Measurements from ENCODE around the gene GAS2L1.
A peak's percentile ranks its signal among the peaks of the same experiment; 100 is the strongest.

Gene GAS2L1

GRCh38 chr22:29306175-29306834, at the start of gene GAS2L1:
Gene GAS2L1, plus strand, starts transcription at chr22:29306650. Its CDS starts 1,456 bp downstream, at chr22:29308106.
- peak; percentile 64 for TF ChIP-seq CTCF (conservative IDR thresholded peaks at IDR 0.05; ENCODE audit: low read depth, low read length)
- H3K4me3 ChIP-seq (ENCODE audit: low read length), result peak within 1 kb of the TSS; percentile 74
- DNase-seq (ENCODE audit: low read depth), result no peak

- no peak for TF ChIP-seq CTCF (conservative IDR thresholded peaks at IDR 0.05; ENCODE audit: low read depth, low read length)
- H3K4me3 ChIP-seq (ENCODE audit: low read length), result no peak overlapping the region
- no peak for DNase-seq (ENCODE audit: low read depth)
Measured at GRCh38 chr22:29257751-29258181, 48.7 kb upstream of the GAS2L1 start.

- DNase-seq (ENCODE audit: low read depth), result no peak
- no peak overlapping the region for H3K4me3 ChIP-seq (ENCODE audit: low read length)
- no peak for TF ChIP-seq CTCF (conservative IDR thresholded peaks at IDR 0.05; ENCODE audit: low read depth, low read length)
Measured at GRCh38 chr22:29258407-29259252, 47.8 kb upstream of the GAS2L1 start.

GRCh38 chr22:29259253-29259899, 47.1 kb upstream of the GAS2L1 start:
- H3K4me3 ChIP-seq (ENCODE audit: low read length), result no peak overlapping the region
- TF ChIP-seq CTCF (conservative IDR thresholded peaks at IDR 0.05; ENCODE audit: low read depth, low read length), result peak; percentile 25
- no peak for DNase-seq (ENCODE audit: low read depth)

- H3K4me3 ChIP-seq (ENCODE audit: low read length), result no peak overlapping the region
- no peak for TF ChIP-seq CTCF (conservative IDR thresholded peaks at IDR 0.05; ENCODE audit: low read depth, low read length)
- no peak for DNase-seq (ENCODE audit: low read depth)
Measured at GRCh38 chr22:29260031-29260560, 46.4 kb upstream of the GAS2L1 start.

GRCh38 chr22:29260601-29261315, 45.7 kb upstream of the GAS2L1 start:
- DNase-seq (ENCODE audit: low read depth), result no peak
- no peak for TF ChIP-seq CTCF (conservative IDR thresholded peaks at IDR 0.05; ENCODE audit: low read depth, low read length)
- H3K4me3 ChIP-seq (ENCODE audit: low read length), result no peak overlapping the region
